ENCODE results near the gene DEF6. TPM values are rescaled to one million over a fixed set of nuclear protein-coding genes. Genes with fewer than 3 reads are reported as not detected.

The DEF6 gene
- total RNA-seq, 1 donor from 2014 or later: 0.17 TPM

GRCh38 chr6:35251949-35252348 lies 45.7 kb upstream of the DEF6 start:
- H3K4me2 ChIP-seq: no peak overlapping the region
- H3K4me1 ChIP-seq: peaks cover 5% of the 10 kb centered on the region
- H2AFZ ChIP-seq (replicated peaks): no peak overlapping the region
- TF ChIP-seq EZH2phosphoT487 (IDR thresholded peaks at IDR 0.05) (no peak), EZH2 (IDR thresholded peaks at IDR 0.05) (no peak)
- no peak overlapping the region for H3K4me3 Mint-ChIP-seq
- H3K36me3 Mint-ChIP-seq: peaks cover 14% of the 10 kb centered on the region
- H3K27ac Mint-ChIP-seq: no peak overlapping the region
- H3K9me3 ChIP-seq (ENCODE audit: low read depth): no peaks in the 10 kb centered on the region
- peaks cover 5% of the 10 kb centered on the region for H3F3A ChIP-seq (ENCODE audit: low read depth)
- no peak overlapping the region for H3K27ac ChIP-seq
- no peaks in the 10 kb centered on the region for H3K27me3 ChIP-seq
- H3K4me3 ChIP-seq: no peak overlapping the region
- H3K9me3 Mint-ChIP-seq: no peaks in the 10 kb centered on the region
- no peak for DNase-seq (ENCODE audit: low spot score)
- H4K20me1 ChIP-seq (ENCODE audit: low read depth): peaks cover 35% of the 10 kb centered on the region
- no peaks in the 10 kb centered on the region for H3K27me3 Mint-ChIP-seq (ENCODE audit: insufficient read depth, low read depth)
- H3K79me2 ChIP-seq (ENCODE audit: low read depth): peaks cover 23% of the 10 kb centered on the region
- no peaks in the 10 kb centered on the region for H3K36me3 ChIP-seq
- no peak overlapping the region for H3K9ac ChIP-seq
- H3K4me1 Mint-ChIP-seq: peaks cover 9% of the 10 kb centered on the region

GRCh38 chr6:35253249-35253648 lies 44.4 kb upstream of the DEF6 start:
- no peak overlapping the region for H3K27ac Mint-ChIP-seq
- H3K27me3 Mint-ChIP-seq (ENCODE audit: insufficient read depth, low read depth): no peaks in the 10 kb centered on the region
- H3K9me3 Mint-ChIP-seq: no peaks in the 10 kb centered on the region
- H3K4me1 Mint-ChIP-seq: peaks cover 15% of the 10 kb centered on the region
- Histone ChIP-seq H3K9me3 (ENCODE audit: low read depth) (no peaks in the 10 kb centered on the region), H3K4me1 (peaks cover 10% of the 10 kb centered on the region), H3K27ac (no peak overlapping the region), H3K27me3 (no peaks in the 10 kb centered on the region), H3K79me2 (ENCODE audit: low read depth) (peaks cover 36% of the 10 kb centered on the region), H4K20me1 (ENCODE audit: low read depth) (peaks cover 35% of the 10 kb centered on the region), H2AFZ (replicated peaks) (no peak overlapping the region), H3K36me3 (no peaks in the 10 kb centered on the region), H3K4me3 (no peak overlapping the region), H3K4me2 (no peak overlapping the region), H3K9ac (no peak overlapping the region), H3F3A (ENCODE audit: low read depth) (peaks cover 9% of the 10 kb centered on the region)
- H3K36me3 Mint-ChIP-seq: peaks cover 17% of the 10 kb centered on the region
- TF ChIP-seq CTCF (IDR thresholded peaks at IDR 0.05): no peak
- TF ChIP-seq EZH2phosphoT487 (IDR thresholded peaks at IDR 0.05): no peak
- TF ChIP-seq EZH2 (IDR thresholded peaks at IDR 0.05): no peak
- no peak overlapping the region for H3K4me3 Mint-ChIP-seq
- DNase-seq (ENCODE audit: low spot score): no peak

- H3F3A ChIP-seq (ENCODE audit: low read depth): peaks cover 24% of the 10 kb centered on the region
- H3K36me3 ChIP-seq: no peaks in the 10 kb centered on the region
- Mint-ChIP-seq H3K27me3 (ENCODE audit: insufficient read depth, low read depth) (no peaks in the 10 kb centered on the region), H3K36me3 (peaks cover 3% of the 10 kb centered on the region), H3K4me3 (peak overlapping the region; percentile 95), H3K27ac (no peak overlapping the region), H3K4me1 (peaks cover 29% of the 10 kb centered on the region), H3K9me3 (no peaks in the 10 kb centered on the region)
- H3K9me3 ChIP-seq (ENCODE audit: low read depth): no peaks in the 10 kb centered on the region
- no peak overlapping the region for H3K27ac ChIP-seq
- TF ChIP-seq CTCF (IDR thresholded peaks at IDR 0.05) (no peak), EZH2phosphoT487 (IDR thresholded peaks at IDR 0.05) (no peak), EZH2 (IDR thresholded peaks at IDR 0.05) (no peak)
- H3K79me2 ChIP-seq (ENCODE audit: low read depth): peaks cover 51% of the 10 kb centered on the region
- H4K20me1 ChIP-seq (ENCODE audit: low read depth): peaks cover 14% of the 10 kb centered on the region
- no peaks in the 10 kb centered on the region for H3K27me3 ChIP-seq
- peak overlapping the region; percentile 76 for H3K4me3 ChIP-seq
- peaks cover 27% of the 10 kb centered on the region for H3K4me1 ChIP-seq
- peak overlapping the region; percentile 55 for H3K9ac ChIP-seq
- H2AFZ ChIP-seq (replicated peaks): peak overlapping the region; percentile 69
- DNase-seq (ENCODE audit: low spot score): peak; percentile 15
- H3K4me2 ChIP-seq: peak overlapping the region; percentile 79
Observed at GRCh38 chr6:35258336-35258735, 39.3 kb upstream of the DEF6 start.

DNA sequence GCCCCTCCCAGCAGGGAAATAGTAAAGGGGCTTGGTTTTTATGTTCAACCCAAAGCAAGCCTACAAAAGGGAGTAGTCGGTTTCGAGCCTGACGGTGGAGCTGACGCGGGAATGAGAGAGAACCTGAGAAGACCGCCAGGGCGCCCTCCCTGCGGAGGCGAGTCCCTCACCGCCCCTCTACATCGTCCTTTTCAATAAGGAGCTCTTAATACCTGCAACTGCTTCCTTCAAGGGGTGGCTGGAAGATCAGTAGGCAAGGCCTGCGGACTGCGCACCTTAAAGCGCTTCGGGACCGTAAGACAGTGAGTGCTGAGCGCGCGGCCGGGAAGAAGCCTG lies 38.8 kb upstream of the DEF6 start:
- Mint-ChIP-seq H3K4me1 (peaks cover 29% of the 10 kb centered on the region), H3K9me3 (no peaks in the 10 kb centered on the region), H3K36me3 (peaks cover 3% of the 10 kb centered on the region), H3K27me3 (ENCODE audit: insufficient read depth, low read depth) (no peaks in the 10 kb centered on the region), H3K4me3 (peak overlapping the region; percentile 95), H3K27ac (peak overlapping the region; percentile 35)
- H3K27me3 ChIP-seq: no peaks in the 10 kb centered on the region
- H3K4me1 ChIP-seq: peaks cover 28% of the 10 kb centered on the region
- H3K9ac ChIP-seq: peak overlapping the region; percentile 55
- no peak for DNase-seq (ENCODE audit: low spot score)
- peaks cover 49% of the 10 kb centered on the region for H3K79me2 ChIP-seq (ENCODE audit: low read depth)
- no peaks in the 10 kb centered on the region for H3K36me3 ChIP-seq
- H3K27ac ChIP-seq: peak overlapping the region; percentile 51
- TF ChIP-seq EZH2 (IDR thresholded peaks at IDR 0.05) (no peak), CTCF (IDR thresholded peaks at IDR 0.05) (peak; percentile 26)
- H3F3A ChIP-seq (ENCODE audit: low read depth): peaks cover 24% of the 10 kb centered on the region
- H3K4me2 ChIP-seq: peak overlapping the region; percentile 79
- H4K20me1 ChIP-seq (ENCODE audit: low read depth): peaks cover 10% of the 10 kb centered on the region
- H3K9me3 ChIP-seq (ENCODE audit: low read depth): no peaks in the 10 kb centered on the region
- H3K4me3 ChIP-seq: peak overlapping the region; percentile 76
- H2AFZ ChIP-seq (replicated peaks): peak overlapping the region; percentile 69

Measured in neural progenitor cell (in vitro differentiated cells).